Caco-2 (cell line): ENCODE measurements around the gene MRGPRF. TPM values are rescaled to one million over a fixed set of nuclear protein-coding genes. Genes with fewer than 3 reads are reported as not detected.
A peak's percentile ranks its signal among the peaks of the same experiment; 100 is the strongest.

Experiments
- BruUV-seq: library from RNA; stranded (reverse); fragments of 400-500 nt; replicated peaks from 2 replicates; lab custom pipeline; 2021; lab: Mats Ljungman, UMichigan
- CTCF ChIA-PET: fragments of 300-600 bp; sonication (Branson Sonifier 250); formaldehyde crosslinking; loops from one replicate; lab custom pipeline; 2022; ENCODE audit warnings: antibody characterized with exemption; lab: Charles Lee
- POLR2A ChIA-PET: fragments of 300-600 bp; sonication (Branson Sonifier 250); formaldehyde crosslinking; loops from one replicate; lab custom pipeline; 2022; ENCODE audit warnings: antibody characterized with exemption; lab: Charles Lee
- DNase-seq, 2 experiments: peaks; one replicate each; pipeline versions ENCODE4 v3.0.0 to v3.0.0-alpha.2; 2020 to 2022
- H3K27me3 ChIP-seq: replicated peaks from 2 replicates; pipeline ENCODE4 v1.6.0; 2011; ENCODE audit warnings: low read length; ENCODE audit not compliant: control insufficient read depth, insufficient read depth
- H3K36me3 ChIP-seq: 2 replicates; pipeline ENCODE4 v1.5.1; 2011; ENCODE audit warnings: low read length; ENCODE audit not compliant: control insufficient read depth, insufficient read depth
- H3K4me1 ChIP-seq: fragments of 250-450 bp; sonication (Bioruptor Pico); 2 replicates; pipeline ENCODE4 v1.5.1; 2020; ENCODE audit warnings: mild to moderate bottlenecking
- H3K4me3 ChIP-seq: 2 replicates; pipeline ENCODE4 v1.5.1; 2011; ENCODE audit warnings: low read depth, mild to moderate bottlenecking, control low read depth, low read length
- H3K9me3 ChIP-seq: fragments of 250-450 bp; sonication (Bioruptor Pico); 2 replicates; pipeline ENCODE4 v1.5.1; 2020; ENCODE audit warnings: mild to moderate bottlenecking, moderate library complexity
- H3K27ac Mint-ChIP-seq: one replicate; pipeline ENCODE4 v1.8.0; 2022; ENCODE audit warnings: mixed read lengths; ENCODE audit not compliant: unreplicated experiment
- H3K27me3 Mint-ChIP-seq: one replicate; pipeline ENCODE4 v1.8.0; 2022; ENCODE audit warnings: mixed read lengths; ENCODE audit not compliant: insufficient read depth, unreplicated experiment
- H3K36me3 Mint-ChIP-seq: one replicate; pipeline ENCODE4 v1.8.0; 2022; ENCODE audit warnings: mild to moderate bottlenecking, mixed read lengths; ENCODE audit not compliant: insufficient read depth, unreplicated experiment
- H3K4me1 Mint-ChIP-seq: one replicate; pipeline ENCODE4 v1.8.0; 2022; ENCODE audit warnings: low read depth, mixed read lengths; ENCODE audit not compliant: unreplicated experiment
- H3K4me3 Mint-ChIP-seq: one replicate; pipeline ENCODE4 v1.8.0; 2022; ENCODE audit warnings: mild to moderate bottlenecking, moderate library complexity, mixed read lengths; ENCODE audit not compliant: unreplicated experiment
- H3K9me3 Mint-ChIP-seq: one replicate; pipeline ENCODE4 v1.8.0; 2022; ENCODE audit warnings: mixed read lengths; ENCODE audit not compliant: unreplicated experiment
- CTCF ChIP-seq, 2 experiments: fragments of 200-600 bp in 1 of 2; IDR thresholded peaks; 1 replicate in 1 of 2; 2 replicates in 1 of 2; pipeline versions ENCODE4 v1.5.1 to v1.8.0; 2011 to 2022; ENCODE audit warnings: antibody characterized with exemption in 1 of 2, control low read depth in 1 of 2, inconsistent platforms in 1 of 2, low read depth in 1 of 2, low read length in 1 of 2, mild to moderate bottlenecking in 1 of 2, moderate library complexity in 1 of 2; ENCODE audit not compliant: insufficient read depth in 1 of 2, severe bottlenecking in 1 of 2, unreplicated experiment in 1 of 2
- intact Hi-C: fragments of 100-400 bp; cut with micrococcal nuclease; formaldehyde crosslinking; loops from one replicate; pipeline ENCODE4 v1.10.0; 2022; ENCODE audit not compliant: unreplicated experiment
- total RNA-seq: library from RNA; stranded (reverse); gene quantifications from 2 replicates; pipeline ENCODE4 v1.2.3, GENCODE V29; 2022

MRGPRF gene
- total RNA-seq, 1 experiment from 2014 or later = 0.14 TPM

GRCh38 chr11:69040581-69041260 is 27.7 kb upstream of the MRGPRF start:
- no peak for TF ChIP-seq CTCF (IDR thresholded peaks at IDR 0.05; ENCODE audit: insufficient read depth in 1 of 2, low read depth in 1 of 2, low read length in 1 of 2, severe bottlenecking in 1 of 2, unreplicated experiment in 1 of 2)
- Histone ChIP-seq H3K4me3 (no peak overlapping the region), H3K9me3 (no peaks in the 10 kb centered on the region), H3K4me1 (peaks cover 32% of the 10 kb centered on the region), H3K27me3 (no peaks in the 10 kb centered on the region), H3K36me3 (no peaks in the 10 kb centered on the region)
- POLR2A ChIA-PET = interaction anchor here (1.4 kb wide), 1 partner anchor 8 kb away, joined by 3 read pairs; the partner anchor contains the start of gene TPCN2
- H3K36me3 Mint-ChIP-seq = peaks cover 6% of the 10 kb centered on the region
- H3K27ac Mint-ChIP-seq = no peak overlapping the region
- CTCF ChIA-PET = no interaction called here
- no peaks in the 10 kb centered on the region for H3K27me3 Mint-ChIP-seq
- intact Hi-C loops = no loop called here
- H3K4me1 Mint-ChIP-seq = peaks cover 24% of the 10 kb centered on the region
- no peak overlapping the region for H3K4me3 Mint-ChIP-seq
- no peaks in the 10 kb centered on the region for H3K9me3 Mint-ChIP-seq
- BruUV-seq = no TSS peak
- DNase-seq = no peak

GRCh38 chr11:69040051-69040450 is 27.0 kb upstream of the MRGPRF start:
- no peak overlapping the region for H3K4me3 ChIP-seq
- H3K4me1 ChIP-seq = peaks cover 26% of the 10 kb centered on the region
- CTCF ChIA-PET = no interaction called here
- no peak for TF ChIP-seq CTCF (IDR thresholded peaks at IDR 0.05; ENCODE audit: insufficient read depth in 1 of 2, low read depth in 1 of 2, low read length in 1 of 2, severe bottlenecking in 1 of 2, unreplicated experiment in 1 of 2)
- H3K9me3 ChIP-seq = no peaks in the 10 kb centered on the region
- no TSS peak for BruUV-seq
- no peak for DNase-seq
- Mint-ChIP-seq H3K27me3 (no peaks in the 10 kb centered on the region), H3K4me3 (no peak overlapping the region), H3K4me1 (peaks cover 19% of the 10 kb centered on the region), H3K9me3 (no peaks in the 10 kb centered on the region), H3K36me3 (peaks cover 6% of the 10 kb centered on the region), H3K27ac (peak overlapping the region; percentile 37)
- H3K36me3 ChIP-seq = no peaks in the 10 kb centered on the region
- POLR2A ChIA-PET = interaction anchor here (1.4 kb wide), 1 partner anchor 9 kb away, joined by 3 read pairs; the partner anchor contains the start of gene TPCN2
- H3K27me3 ChIP-seq = no peaks in the 10 kb centered on the region
- intact Hi-C loops = no loop called here

GRCh38 chr11:69039501-69039900 is 26.5 kb upstream of the MRGPRF start:
- peak overlapping the region; percentile 37 for H3K27ac Mint-ChIP-seq
- DNase-seq = no peak
- H3K4me3 Mint-ChIP-seq = no peak overlapping the region
- Histone ChIP-seq H3K9me3 (no peaks in the 10 kb centered on the region), H3K36me3 (no peaks in the 10 kb centered on the region), H3K4me1 (peaks cover 20% of the 10 kb centered on the region), H3K27me3 (no peaks in the 10 kb centered on the region), H3K4me3 (no peak overlapping the region)
- no peaks in the 10 kb centered on the region for H3K27me3 Mint-ChIP-seq
- intact Hi-C loops = no loop called here
- H3K4me1 Mint-ChIP-seq = peaks cover 13% of the 10 kb centered on the region
- BruUV-seq = no TSS peak
- no peaks in the 10 kb centered on the region for H3K9me3 Mint-ChIP-seq
- TF ChIP-seq CTCF (IDR thresholded peaks at IDR 0.05; ENCODE audit: insufficient read depth in 1 of 2, low read depth in 1 of 2, low read length in 1 of 2, severe bottlenecking in 1 of 2, unreplicated experiment in 1 of 2) = no peak
- H3K36me3 Mint-ChIP-seq = peaks cover 6% of the 10 kb centered on the region
- ChIA-PET CTCF (interaction anchor here (0.6 kb wide), 1 partner anchor 26 kb away, joined by 3 read pairs; the partner anchor contains the start of gene MRGPRF), POLR2A (interaction anchor here (1.4 kb wide), 1 partner anchor 9 kb away, joined by 3 read pairs; the partner anchor contains the start of gene TPCN2)
